Mesenchymal stem cell (in vitro differentiated cells and primary cell): ENCODE results near the gene FEN1.

Experiments used
- DNase-seq: peaks from one replicate; pipeline ENCODE4 v3.0.0-alpha.2; 2013
- H2AFZ ChIP-seq: one replicate; pipeline ENCODE4 v1.6.1; 2013; ENCODE audit warnings: low read depth, mild to moderate bottlenecking, control low read depth, inconsistent platforms, low read length, moderate library complexity
- H2AK5ac ChIP-seq: 2 replicates; pipeline ENCODE4 v1.6.1; 2013; ENCODE audit warnings: low read length, moderate library complexity, mild to moderate bottlenecking, inconsistent platforms; ENCODE audit not compliant: severe bottlenecking
- H2BK120ac ChIP-seq: one replicate; pipeline ENCODE4 v1.6.1; 2013; ENCODE audit warnings: low read depth, mild to moderate bottlenecking, inconsistent platforms, low read length, moderate library complexity
- H2BK12ac ChIP-seq, 2 experiments: one replicate each; pipeline ENCODE4 v1.6.1; 2013; ENCODE audit warnings: inconsistent platforms in 2 of 2, low read length in 2 of 2, mild to moderate bottlenecking in 2 of 2, moderate library complexity in 2 of 2, control low read depth in 1 of 2
- H2BK15ac ChIP-seq: one replicate; pipeline ENCODE4 v1.6.1; 2013; ENCODE audit warnings: mild to moderate bottlenecking, low read depth, inconsistent platforms; ENCODE audit not compliant: poor library complexity, severe bottlenecking
- H2BK5ac ChIP-seq: 2 replicates; pipeline ENCODE4 v1.6.1; 2013; ENCODE audit warnings: low read depth, mild to moderate bottlenecking, low read length, control low read depth, inconsistent platforms; ENCODE audit not compliant: poor library complexity, severe bottlenecking
- H3K14ac ChIP-seq, 2 experiments: one replicate each; pipeline ENCODE4 v1.6.1; 2013; ENCODE audit warnings: inconsistent platforms in 2 of 2, low read length in 2 of 2, control low read depth in 1 of 2, mild to moderate bottlenecking in 1 of 2, moderate library complexity in 1 of 2
- H3K18ac ChIP-seq, 2 experiments: one replicate each; pipeline ENCODE4 v1.6.1; 2013; ENCODE audit warnings: inconsistent platforms in 2 of 2, low read length in 2 of 2, control low read depth in 1 of 2, low read depth in 1 of 2, mild to moderate bottlenecking in 1 of 2
- H3K23ac ChIP-seq, 2 experiments: one replicate each; pipeline ENCODE4 v1.6.1; 2013; ENCODE audit warnings: inconsistent platforms in 2 of 2, low read length in 2 of 2, mild to moderate bottlenecking in 2 of 2, moderate library complexity in 2 of 2, control low read depth in 1 of 2
- H3K27ac ChIP-seq: 2 replicates; pipeline ENCODE4 v1.5.1; 2013; ENCODE audit warnings: mild to moderate bottlenecking, moderate library complexity, low read length, control low read depth, inconsistent platforms; ENCODE audit not compliant: poor library complexity, severe bottlenecking
- H3K27me3 ChIP-seq, 2 experiments: 2 replicates each; pipeline versions ENCODE4 v1.6.1 to v1.7.0; 2013; ENCODE audit warnings: low read length in 2 of 2, mild to moderate bottlenecking in 2 of 2, moderate library complexity in 2 of 2, control low read depth in 1 of 2, inconsistent platforms in 1 of 2; ENCODE audit not compliant: control insufficient read depth in 1 of 2, insufficient read depth in 1 of 2
- H3K36me3 ChIP-seq, 2 experiments: 2 replicates each; pipeline versions ENCODE4 v1.6.1 to v1.7.0; 2013; ENCODE audit warnings: low read length in 2 of 2, control low read depth in 1 of 2, inconsistent platforms in 1 of 2, low read depth in 1 of 2, mild to moderate bottlenecking in 1 of 2; ENCODE audit not compliant: insufficient read depth in 2 of 2, control insufficient read depth in 1 of 2
- H3K4ac ChIP-seq, 2 experiments: one replicate each; pipeline ENCODE4 v1.6.1; 2013; ENCODE audit warnings: inconsistent platforms in 2 of 2, low read length in 2 of 2, mild to moderate bottlenecking in 2 of 2, moderate library complexity in 2 of 2, control low read depth in 1 of 2, low read depth in 1 of 2
- H3K4me1 ChIP-seq: 2 replicates; pipeline ENCODE4 v1.6.1; 2013; ENCODE audit warnings: low read depth, low read length, control low read depth; ENCODE audit not compliant: control insufficient read depth, insufficient read depth
- H3K4me2 ChIP-seq: 2 replicates; pipeline ENCODE4 v1.6.1; 2013; ENCODE audit warnings: low read length, mild to moderate bottlenecking, inconsistent platforms; ENCODE audit not compliant: poor library complexity, severe bottlenecking
- H3K4me3 ChIP-seq, 2 experiments: 2 replicates each; pipeline versions ENCODE4 v1.5.1 to v1.7.0; 2013; ENCODE audit warnings: low read length in 2 of 2, mild to moderate bottlenecking in 2 of 2, control low read depth in 1 of 2, low read depth in 1 of 2; ENCODE audit not compliant: insufficient read depth in 1 of 2
- H3K79me1 ChIP-seq: replicated peaks from 2 replicates; pipeline ENCODE4 v1.6.1; 2013; ENCODE audit warnings: mild to moderate bottlenecking, control low read depth, low read length, inconsistent platforms; ENCODE audit not compliant: poor library complexity, severe bottlenecking
- H3K9ac ChIP-seq: 2 replicates; pipeline ENCODE4 v1.7.0; 2013; ENCODE audit warnings: mild to moderate bottlenecking, low read length, moderate library complexity
- H3K9me3 ChIP-seq: 2 replicates; pipeline ENCODE4 v1.7.0; 2013; ENCODE audit warnings: mild to moderate bottlenecking, low read length; ENCODE audit not compliant: control insufficient read depth
- H4K8ac ChIP-seq: one replicate; pipeline ENCODE4 v1.6.1; 2013; ENCODE audit warnings: inconsistent platforms, mild to moderate bottlenecking, low read length, moderate library complexity
- H4K91ac ChIP-seq: one replicate; pipeline ENCODE4 v1.6.1; 2013; ENCODE audit warnings: mild to moderate bottlenecking, low read length, inconsistent platforms
- WGBS: methylation state at CpG from one replicate; pipeline ENCODE4 v1.1.7; 2013; ENCODE audit warnings: mixed read lengths; 5-methylcytosine and 5-hydroxymethylcytosine counted together

The FEN1 gene

GRCh38 chr11:61828629-61829407 lies 36.1 kb downstream of the FEN1 start:
- peak; percentile 68 for DNase-seq

GRCh38 chr11:61829806-61830205 lies 37.1 kb downstream of the FEN1 start:
- Histone ChIP-seq H3K9me3 (no peaks in the 10 kb centered on the region), H3K9ac (peak overlapping the region; percentile 87), H2BK12ac (peak overlapping the region in 1 of 2 experiments; percentile 76), H4K91ac (no peak overlapping the region), H3K4me3 (peak overlapping the region in 1 of 2 experiments; percentile 87), H2AK5ac (peak overlapping the region; percentile 26), H2BK15ac (no peak overlapping the region), H3K18ac (peak overlapping the region in 1 of 2 experiments; percentile 65), H2BK5ac (no peak overlapping the region), H3K36me3 (peaks cover 10 to 26% of the 10 kb centered on the region in 2 experiments), H4K8ac (no peak overlapping the region), H3K14ac (peak overlapping the region in 1 of 2 experiments; percentile 93), H3K4me1 (peaks cover 40% of the 10 kb centered on the region), H3K4me2 (peak overlapping the region; percentile 94), H3K27me3 (no peaks in the 10 kb centered on the region), H3K79me1 (peaks cover 11% of the 10 kb centered on the region), H2BK120ac (no peak overlapping the region), H2AFZ (no peak overlapping the region), H3K4ac (peak overlapping the region in 1 of 2 experiments; percentile 38), H3K27ac (no peak overlapping the region), H3K23ac (peak overlapping the region in 1 of 2 experiments; percentile 73)
- DNase-seq: no peak
- 100% methylated on average over 2 of the region's 4 CpGs for WGBS

More at GRCh38 chr11:61828629-61829407, 36.1 kb downstream of the FEN1 start:
- peak overlapping the region; percentile 48 to 100 for H3K14ac ChIP-seq
- peak overlapping the region; percentile 78 for H4K8ac ChIP-seq
- peak overlapping the region; percentile 59 to 99 for H2BK12ac ChIP-seq
- H3K9me3 ChIP-seq: no peaks in the 10 kb centered on the region
- 0% methylated on average over 40 of the region's 55 CpGs for WGBS
- H3K4me2 ChIP-seq: peak overlapping the region; percentile 94
- peak overlapping the region; percentile 99 for H4K91ac ChIP-seq
- H3K18ac ChIP-seq: peak overlapping the region; percentile 97 to 100
- H3K36me3 ChIP-seq: peaks cover 10 to 20% of the 10 kb centered on the region in 2 experiments
- peak overlapping the region; percentile 80 for H3K27ac ChIP-seq
- peak overlapping the region; percentile 50 for H2BK120ac ChIP-seq
- H2BK15ac ChIP-seq: peak overlapping the region; percentile 92
- H3K4ac ChIP-seq: peak overlapping the region; percentile 94 to 98
- H2BK5ac ChIP-seq: peak overlapping the region; percentile 1
- no peak overlapping the region for H2AK5ac ChIP-seq
- H3K27me3 ChIP-seq: no peaks in the 10 kb centered on the region
- H3K23ac ChIP-seq: peak overlapping the region; percentile 37 to 100
- H3K4me3 ChIP-seq: peak overlapping the region; percentile 82 to 87
- H2AFZ ChIP-seq: no peak overlapping the region
- peaks cover 11% of the 10 kb centered on the region for H3K79me1 ChIP-seq
- H3K4me1 ChIP-seq: peaks cover 30% of the 10 kb centered on the region
- H3K9ac ChIP-seq: peak overlapping the region; percentile 87

GRCh38 chr11:61830237-61831105 lies 37.8 kb downstream of the FEN1 start:
- no peak overlapping the region for H2BK120ac ChIP-seq
- no peak overlapping the region for H3K23ac ChIP-seq
- H2BK15ac ChIP-seq: no peak overlapping the region
- no peaks in the 10 kb centered on the region for H3K9me3 ChIP-seq
- H3K79me1 ChIP-seq: peaks cover 13% of the 10 kb centered on the region
- no peak overlapping the region for H3K14ac ChIP-seq
- no peak overlapping the region for H3K4me2 ChIP-seq
- 54% methylated on average over 6 of the region's 8 CpGs for WGBS
- H2BK12ac ChIP-seq: no peak overlapping the region
- H4K8ac ChIP-seq: no peak overlapping the region
- no peak overlapping the region for H3K18ac ChIP-seq
- DNase-seq: no peak
- no peak overlapping the region for H2AK5ac ChIP-seq
- H3K9ac ChIP-seq: peak overlapping the region; percentile 3
- no peak overlapping the region for H2BK5ac ChIP-seq
- H3K4me1 ChIP-seq: peaks cover 43% of the 10 kb centered on the region
- H3K27ac ChIP-seq: no peak overlapping the region
- H2AFZ ChIP-seq: no peak overlapping the region
- peak overlapping the region in 1 of 2 experiments; percentile 87 for H3K4me3 ChIP-seq
- no peaks in the 10 kb centered on the region for H3K27me3 ChIP-seq
- H3K4ac ChIP-seq: peak overlapping the region in 1 of 2 experiments; percentile 38
- H4K91ac ChIP-seq: no peak overlapping the region
- peaks cover 10 to 26% of the 10 kb centered on the region in 2 experiments for H3K36me3 ChIP-seq

GRCh38 chr11:61832207-61832606 lies 39.5 kb downstream of the FEN1 start:
- no peak overlapping the region for H2BK5ac ChIP-seq
- 93% methylated on average over 4 of the region's 4 CpGs for WGBS
- no peak overlapping the region for H3K18ac ChIP-seq

More at GRCh38 chr11:61832207-61832606, 39.5 kb downstream of the FEN1 start:
- no peak overlapping the region for H2AFZ ChIP-seq
- H2AK5ac ChIP-seq: no peak overlapping the region
- no peak overlapping the region for H3K23ac ChIP-seq
- H4K8ac ChIP-seq: no peak overlapping the region
- peaks cover 14% of the 10 kb centered on the region for H3K79me1 ChIP-seq
- no peak overlapping the region for H3K9ac ChIP-seq
- H3K9me3 ChIP-seq: no peaks in the 10 kb centered on the region
- no peak overlapping the region for H3K4ac ChIP-seq
- H3K27me3 ChIP-seq: no peaks in the 10 kb centered on the region
- no peak for DNase-seq
- no peak overlapping the region for H3K27ac ChIP-seq
- H4K91ac ChIP-seq: no peak overlapping the region
- H2BK12ac ChIP-seq: no peak overlapping the region
- H3K36me3 ChIP-seq: peaks cover 10 to 27% of the 10 kb centered on the region in 2 experiments
- no peak overlapping the region for H2BK120ac ChIP-seq
- H3K4me2 ChIP-seq: no peak overlapping the region
- no peak overlapping the region for H3K4me3 ChIP-seq
- H3K4me1 ChIP-seq: peaks cover 39% of the 10 kb centered on the region
- no peak overlapping the region for H3K14ac ChIP-seq
- H2BK15ac ChIP-seq: no peak overlapping the region
